Activated CD4-positive, alpha-beta T cell treated with anti-CD3 and anti-CD28 coated beads for 4 hours (primary cell): ENCODE measurements around the gene ACP2.
"Not testable (repeated sequence)": the region's sequence is repeated elsewhere in the genome, so short reads cannot be mapped to it uniquely, and the experiment has no call there.

Experiments
- DNase-seq, 2 donors: peaks; one replicate each; pipeline ENCODE4 v3.0.0-alpha.2; 2020

Gene ACP2

DNA sequence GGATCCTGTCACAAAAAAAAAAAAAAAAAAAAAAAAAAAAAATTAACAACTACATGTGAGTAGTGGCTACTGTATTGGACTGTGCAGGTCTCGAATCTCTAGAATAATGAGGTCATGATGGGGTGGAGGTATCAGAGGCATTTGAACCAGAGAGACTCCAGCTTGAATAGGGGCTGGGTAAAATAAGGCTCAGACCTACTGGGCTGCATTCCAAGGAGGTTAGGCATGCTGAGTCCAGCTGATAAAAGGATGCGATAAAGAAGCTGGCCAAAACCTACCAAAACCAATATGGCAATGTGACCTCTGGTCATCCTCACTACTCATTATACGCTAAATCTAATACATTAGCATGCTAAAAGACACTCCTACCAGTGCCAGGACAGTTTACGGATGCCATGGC is 56.5 kb downstream of the ACP2 start:
- DNase-seq = no peak

DNA sequence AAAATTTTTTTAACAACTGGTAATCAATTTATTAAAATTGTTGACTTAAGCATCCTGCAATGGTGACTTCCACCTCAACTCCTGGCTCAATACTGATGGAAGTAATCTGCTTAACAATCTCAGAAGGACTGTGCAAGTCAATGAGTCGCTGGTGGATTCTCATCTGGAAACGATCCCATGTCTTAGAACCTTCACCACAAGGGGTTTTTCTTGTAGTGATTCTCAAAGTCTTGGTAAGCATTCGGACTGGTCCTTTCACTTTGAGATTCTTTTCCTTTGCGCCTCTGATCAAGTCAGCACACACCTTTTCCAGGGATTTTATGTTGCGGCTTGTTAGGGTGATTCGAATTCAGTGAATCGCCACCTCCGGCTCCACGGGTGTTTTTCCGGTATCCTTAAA is 57.5 kb downstream of the ACP2 start:
- not testable (repeated sequence) for DNase-seq
